ENCODE measurements around the gene KLHL26. TPM values are rescaled to one million over a fixed set of nuclear protein-coding genes. Genes with fewer than 3 reads are reported as not detected.

The KLHL26 gene
- total RNA-seq, 1 donor from 2014 or later: 10.9 TPM

DNA sequence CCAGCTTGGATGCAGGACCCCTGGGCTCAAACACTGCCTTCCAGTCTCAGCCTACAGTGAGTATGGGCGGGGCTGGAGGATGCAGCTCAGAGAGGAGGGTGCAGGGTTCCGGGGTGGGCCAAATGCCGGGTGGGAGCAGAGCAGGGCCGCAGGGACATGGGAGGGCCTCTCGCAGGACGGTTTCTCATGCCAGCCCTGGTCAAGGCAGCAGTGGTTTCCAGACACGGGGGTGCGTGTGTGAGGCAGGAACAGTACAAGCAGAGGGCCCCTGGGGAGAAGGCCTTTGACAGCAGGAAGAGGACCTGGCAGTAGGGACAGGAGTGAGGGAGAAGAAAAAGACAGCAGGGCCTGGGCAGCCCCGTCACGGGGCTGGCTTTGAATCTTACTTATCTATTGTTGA lies 80.8 kb downstream of the KLHL26 start:
- Mint-ChIP-seq H3K9me3 (no peaks in the 10 kb centered on the region), H3K27ac (no peak overlapping the region), H3K4me1 (peaks cover 27% of the 10 kb centered on the region), H3K27me3 (no peaks in the 10 kb centered on the region), H3K36me3 (ENCODE audit: low read depth) (peaks cover 21% of the 10 kb centered on the region), H3K4me3 (no peak overlapping the region)
- DNase-seq: no peak
- intact Hi-C loops (cut with micrococcal nuclease): no loop called here
- no peak for ATAC-seq (ENCODE audit: low read depth)
- CTCF ChIA-PET: no interaction called here
- POLR2A ChIA-PET: no interaction called here
- TF ChIP-seq CTCF (IDR thresholded peaks at IDR 0.05): no peak

DNA sequence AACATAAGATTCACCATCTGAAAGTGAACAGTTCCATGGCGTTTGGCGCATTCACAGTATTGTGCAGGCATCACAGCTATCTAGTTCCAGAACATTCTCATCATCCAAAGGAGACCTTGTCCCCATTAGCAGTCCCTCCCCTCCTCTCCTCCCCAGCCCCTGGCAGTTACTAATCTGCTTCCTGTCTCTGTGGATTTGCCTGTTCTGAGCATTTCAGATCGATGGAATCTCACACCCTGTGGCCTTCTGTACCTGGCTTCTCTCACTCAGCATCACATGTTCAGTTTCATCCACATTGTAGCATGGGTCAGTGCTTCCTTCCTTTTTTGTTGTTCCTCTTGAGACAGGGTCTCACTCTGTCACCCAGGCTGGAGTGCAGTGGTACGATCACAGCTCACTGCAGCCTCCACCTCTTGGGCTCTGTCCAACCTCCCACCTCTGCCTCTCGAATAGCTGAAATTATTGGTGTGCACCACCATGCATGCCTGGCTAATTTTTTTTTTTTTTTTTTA lies 81.2 kb downstream of the KLHL26 start:
- CTCF ChIA-PET: no interaction called here
- H3K4me1 Mint-ChIP-seq: peaks cover 25% of the 10 kb centered on the region
- no peak for ATAC-seq (ENCODE audit: low read depth)
- POLR2A ChIA-PET: no interaction called here
- no peak for DNase-seq
- H3K27me3 Mint-ChIP-seq: no peaks in the 10 kb centered on the region
- H3K4me3 Mint-ChIP-seq: no peak overlapping the region
- peaks cover 24% of the 10 kb centered on the region for H3K36me3 Mint-ChIP-seq (ENCODE audit: low read depth)
- H3K9me3 Mint-ChIP-seq: no peaks in the 10 kb centered on the region
- no peak for TF ChIP-seq CTCF (IDR thresholded peaks at IDR 0.05)
- H3K27ac Mint-ChIP-seq: no peak overlapping the region
- intact Hi-C loops (cut with micrococcal nuclease): no loop called here

GRCh38 chr19:18718846-18719458 lies 82.1 kb downstream of the KLHL26 start:
- intact Hi-C loops (cut with micrococcal nuclease): no loop called here
- Mint-ChIP-seq H3K4me1 (peaks cover 25% of the 10 kb centered on the region), H3K9me3 (no peaks in the 10 kb centered on the region), H3K4me3 (no peak overlapping the region), H3K36me3 (ENCODE audit: low read depth) (peaks cover 23% of the 10 kb centered on the region), H3K27me3 (no peaks in the 10 kb centered on the region), H3K27ac (no peak overlapping the region)
- CTCF ChIA-PET: no interaction called here
- ATAC-seq (ENCODE audit: low read depth) (no peak), DNase-seq (no peak)
- TF ChIP-seq CTCF (IDR thresholded peaks at IDR 0.05): no peak
- POLR2A ChIA-PET: no interaction called here

DNA sequence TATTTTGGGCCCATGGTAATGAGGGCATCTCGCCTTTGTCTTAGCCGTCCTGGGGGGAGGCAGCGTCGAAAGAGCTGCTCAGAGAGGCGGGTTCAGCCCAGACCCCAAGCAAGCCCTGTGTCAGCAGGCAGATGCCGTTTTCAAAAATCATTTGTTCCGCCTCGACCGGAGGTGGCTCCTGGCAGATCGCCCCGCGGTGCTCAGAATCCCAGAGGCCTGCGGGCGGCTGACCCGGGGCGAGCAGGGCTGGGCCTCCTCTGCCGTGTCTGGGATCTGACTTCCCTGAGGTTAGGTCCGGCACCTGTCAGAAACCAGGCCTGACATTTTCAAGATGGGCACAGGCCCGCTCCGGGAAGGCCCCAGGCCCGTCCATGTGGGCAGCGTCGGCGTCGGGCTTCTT lies 82.7 kb downstream of the KLHL26 start:
- peaks cover 24% of the 10 kb centered on the region for H3K36me3 Mint-ChIP-seq (ENCODE audit: low read depth)
- H3K9me3 Mint-ChIP-seq: no peaks in the 10 kb centered on the region
- no peak for TF ChIP-seq CTCF (IDR thresholded peaks at IDR 0.05)
- intact Hi-C loops (cut with micrococcal nuclease): no loop called here
- H3K4me1 Mint-ChIP-seq: peaks cover 25% of the 10 kb centered on the region
- no peak for DNase-seq
- ATAC-seq (ENCODE audit: low read depth): no peak
- ChIA-PET CTCF (no interaction called here), POLR2A (no interaction called here)
- H3K27me3 Mint-ChIP-seq: no peaks in the 10 kb centered on the region
- no peak overlapping the region for H3K4me3 Mint-ChIP-seq
- H3K27ac Mint-ChIP-seq: no peak overlapping the region

Other genes starting within 250 kb of the KLHL26 start
- gene LRRC25, start 239.4 kb upstream of the KLHL26 start, total RNA-seq: 0.47 and 0.88 TPM in 2 replicates
- gene SSBP4, start 217.6 kb upstream of the KLHL26 start, total RNA-seq: 28.5 and 36.6 TPM in 2 replicates
- 5.1 and 6.3 TPM in 2 replicates for gene ISYNA1, start 198.9 kb upstream of the KLHL26 start, total RNA-seq
- 29.0 and 32.6 TPM in 2 replicates for gene ELL, start 115.0 kb upstream of the KLHL26 start, total RNA-seq
- gene FKBP8, start 93.5 kb upstream of the KLHL26 start, total RNA-seq: 133 and 140 TPM in 2 replicates
- 82.2 and 88.8 TPM in 2 replicates for gene KXD1, start 79.2 kb upstream of the KLHL26 start, total RNA-seq
- gene UBA52, start 65.2 kb upstream of the KLHL26 start, total RNA-seq: 1,962 and 2,164 TPM in 2 replicates
- gene REX1BD, start 48.2 kb upstream of the KLHL26 start, total RNA-seq: 83.7 and 85.9 TPM in 2 replicates
- gene CRLF1, start 30.2 kb upstream of the KLHL26 start, total RNA-seq: not detected in 2 replicates
- 0.64 TPM in 1 of 2 replicates, not detected in the other for gene TMEM59L, start 24.2 kb upstream of the KLHL26 start, total RNA-seq
- gene CRTC1, start 46.7 kb downstream of the KLHL26 start, total RNA-seq: 13.1 and 15.5 TPM in 2 replicates
- 0.10 and 0.16 TPM in 2 replicates for gene COMP, start 154.3 kb downstream of the KLHL26 start, total RNA-seq
- 93.2 and 107 TPM in 2 replicates for gene UPF1, start 194.9 kb downstream of the KLHL26 start, total RNA-seq